ENCODE data around the gene NAP1L1.

Gene NAP1L1

GRCh38 chr12:76074701-76075336 lies 9.7 kb downstream of the NAP1L1 start:
- Mint-ChIP-seq H3K27me3 (no peaks in the 10 kb centered on the region), H3K4me1 (peaks cover 47% of the 10 kb centered on the region), H3K36me3 (peaks cover 45% of the 10 kb centered on the region), H3K4me3 (no peak overlapping the region), H3K9me3 (peaks cover 7% of the 10 kb centered on the region), H3K27ac (no peak overlapping the region)
- CTCF ChIA-PET = no interaction called here
- no peak for DNase-seq

DNA sequence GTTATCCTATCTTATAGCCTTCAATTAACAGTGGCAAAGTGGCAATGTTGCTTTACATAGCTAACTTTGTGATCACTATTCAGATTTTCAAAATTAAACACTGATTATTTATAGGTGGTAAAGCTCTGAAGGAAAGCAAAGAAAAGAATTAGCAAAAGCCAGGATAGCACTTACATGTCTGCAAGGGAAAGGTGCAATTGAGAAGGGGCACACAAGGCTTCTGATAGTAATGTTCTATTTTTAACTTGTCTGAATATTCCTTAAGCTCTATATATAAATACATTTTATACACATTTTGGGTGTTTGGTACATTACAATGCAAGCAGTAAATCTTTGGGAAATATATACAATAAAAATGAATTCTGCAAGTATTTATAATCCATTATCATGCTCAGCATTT lies 10.9 kb downstream of the NAP1L1 start:
- no peak for DNase-seq
- no peaks in the 10 kb centered on the region for H3K27me3 Mint-ChIP-seq
- peaks cover 43% of the 10 kb centered on the region for H3K4me1 Mint-ChIP-seq
- H3K9me3 Mint-ChIP-seq = peaks cover 2% of the 10 kb centered on the region
- H3K27ac Mint-ChIP-seq = no peak overlapping the region
- CTCF ChIA-PET = no interaction called here
- peaks cover 44% of the 10 kb centered on the region for H3K36me3 Mint-ChIP-seq
- no peak overlapping the region for H3K4me3 Mint-ChIP-seq

- Mint-ChIP-seq H3K27me3 (no peaks in the 10 kb centered on the region), H3K4me1 (peaks cover 40% of the 10 kb centered on the region), H3K36me3 (peaks cover 45% of the 10 kb centered on the region), H3K4me3 (no peak overlapping the region), H3K27ac (no peak overlapping the region), H3K9me3 (no peaks in the 10 kb centered on the region)
- DNase-seq = no peak
- CTCF ChIA-PET = no interaction called here
Observed at GRCh38 chr12:76072568-76072967, 11.9 kb downstream of the NAP1L1 start.

GRCh38 chr12:76069339-76069738 lies 15.1 kb downstream of the NAP1L1 start:
- Mint-ChIP-seq H3K4me1 (peaks cover 25% of the 10 kb centered on the region), H3K9me3 (peaks cover 14% of the 10 kb centered on the region)
- CTCF ChIA-PET = no interaction called here

GRCh38 chr12:76065917-76066316 lies 18.6 kb downstream of the NAP1L1 start:
- no peak overlapping the region for H3K27ac Mint-ChIP-seq
- DNase-seq = no peak
- H3K4me1 Mint-ChIP-seq = peaks cover 17% of the 10 kb centered on the region
- H3K4me3 Mint-ChIP-seq = no peak overlapping the region
- peaks cover 17% of the 10 kb centered on the region for H3K9me3 Mint-ChIP-seq
- peaks cover 74% of the 10 kb centered on the region for H3K36me3 Mint-ChIP-seq
- CTCF ChIA-PET = no interaction called here
- H3K27me3 Mint-ChIP-seq = no peaks in the 10 kb centered on the region

More at GRCh38 chr12:76069339-76069738, 15.1 kb downstream of the NAP1L1 start:
- Mint-ChIP-seq H3K27me3 (no peaks in the 10 kb centered on the region), H3K27ac (no peak overlapping the region), H3K4me3 (no peak overlapping the region), H3K36me3 (peaks cover 70% of the 10 kb centered on the region)
- no peak for DNase-seq

DNA sequence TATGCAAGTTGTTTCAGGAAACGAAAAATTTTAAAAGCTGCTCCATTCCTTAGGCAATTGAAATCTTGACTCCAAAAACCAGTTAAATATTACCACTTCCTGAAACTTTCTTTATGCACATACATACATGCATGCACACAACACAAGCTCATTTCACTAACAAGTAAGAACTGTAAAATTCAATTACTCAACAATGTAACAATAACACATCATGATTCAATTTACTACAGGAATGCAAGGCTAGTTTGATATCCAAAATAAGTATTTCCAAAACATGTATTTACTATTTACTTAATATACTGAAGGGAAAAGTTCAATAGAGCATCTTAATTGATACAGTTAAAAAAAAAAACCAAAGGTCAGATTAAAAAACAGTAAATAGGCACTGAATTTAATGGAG lies 19.6 kb downstream of the NAP1L1 start:
- Mint-ChIP-seq H3K4me1 (peaks cover 13% of the 10 kb centered on the region), H3K9me3 (peaks cover 17% of the 10 kb centered on the region), H3K27ac (no peak overlapping the region), H3K27me3 (no peaks in the 10 kb centered on the region), H3K36me3 (peaks cover 76% of the 10 kb centered on the region), H3K4me3 (no peak overlapping the region)
- no peak for DNase-seq
- CTCF ChIA-PET = no interaction called here

DNA sequence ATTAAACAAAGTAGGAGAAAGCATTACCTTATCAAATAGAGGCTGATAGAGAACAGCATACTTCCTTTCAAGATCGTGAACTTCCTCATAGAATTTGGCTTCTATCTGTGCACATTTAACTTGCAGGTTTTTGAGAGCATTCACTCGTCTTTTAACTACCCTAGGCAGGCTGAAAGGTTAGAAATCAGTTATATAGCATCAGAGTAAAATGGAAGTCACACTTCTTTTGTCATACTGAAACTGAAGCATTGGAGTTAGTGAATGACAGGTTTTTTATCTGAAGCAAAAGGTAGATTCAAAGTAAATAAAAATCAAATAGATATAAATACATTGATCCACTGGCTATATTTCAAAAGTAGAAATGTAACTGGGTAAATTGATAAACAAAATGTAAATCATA lies 24.4 kb downstream of the NAP1L1 start:
- H3K4me3 Mint-ChIP-seq = no peak overlapping the region
- DNase-seq = no peak
- peaks cover 66% of the 10 kb centered on the region for H3K36me3 Mint-ChIP-seq
- H3K27ac Mint-ChIP-seq = no peak overlapping the region
- H3K9me3 Mint-ChIP-seq = peaks cover 10% of the 10 kb centered on the region
- H3K4me1 Mint-ChIP-seq = peaks cover 5% of the 10 kb centered on the region
- no peaks in the 10 kb centered on the region for H3K27me3 Mint-ChIP-seq
- CTCF ChIA-PET = interaction anchor here (1.1 kb wide), 1 partner anchor 23 kb away, joined by 5 read pairs; no protein-coding TSS in a partner anchor

DNA sequence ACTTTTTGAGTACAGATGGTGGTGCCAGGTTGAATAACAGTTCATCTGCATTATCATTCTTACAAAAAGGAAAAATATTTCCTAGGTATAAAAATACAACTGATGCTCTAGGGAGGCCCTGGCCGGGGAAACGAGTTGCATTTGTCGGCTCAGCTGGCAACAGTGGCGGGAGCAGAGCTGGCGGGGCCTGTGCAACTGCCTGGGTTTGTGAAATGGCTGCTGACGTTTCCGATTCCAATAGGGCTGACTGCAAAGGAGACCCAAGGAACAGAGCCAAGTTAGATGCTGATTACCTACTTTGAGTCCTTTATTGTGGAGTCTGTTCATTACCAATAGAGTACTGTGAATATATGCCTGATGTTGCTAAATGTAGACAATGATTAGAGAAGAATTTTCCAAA lies 27.2 kb downstream of the NAP1L1 start:
- Mint-ChIP-seq H3K9me3 (no peaks in the 10 kb centered on the region), H3K4me1 (peaks cover under 1% of the 10 kb centered on the region), H3K27ac (no peak overlapping the region), H3K27me3 (no peaks in the 10 kb centered on the region), H3K4me3 (no peak overlapping the region), H3K36me3 (peaks cover 55% of the 10 kb centered on the region)
- DNase-seq = no peak
- CTCF ChIA-PET = no interaction called here

- CTCF ChIA-PET = interaction anchor here (0.8 kb wide), 1 partner anchor 23 kb away, joined by 3 read pairs; no protein-coding TSS in a partner anchor
- no peak overlapping the region for H3K4me3 Mint-ChIP-seq
- H3K36me3 Mint-ChIP-seq = peaks cover 52% of the 10 kb centered on the region
- no peaks in the 10 kb centered on the region for H3K9me3 Mint-ChIP-seq
- H3K27ac Mint-ChIP-seq = no peak overlapping the region
- no peaks in the 10 kb centered on the region for H3K27me3 Mint-ChIP-seq
- H3K4me1 Mint-ChIP-seq = no peaks in the 10 kb centered on the region
- no peak for DNase-seq
Observed at GRCh38 chr12:76055393-76055792, 29.1 kb downstream of the NAP1L1 start.

DNA sequence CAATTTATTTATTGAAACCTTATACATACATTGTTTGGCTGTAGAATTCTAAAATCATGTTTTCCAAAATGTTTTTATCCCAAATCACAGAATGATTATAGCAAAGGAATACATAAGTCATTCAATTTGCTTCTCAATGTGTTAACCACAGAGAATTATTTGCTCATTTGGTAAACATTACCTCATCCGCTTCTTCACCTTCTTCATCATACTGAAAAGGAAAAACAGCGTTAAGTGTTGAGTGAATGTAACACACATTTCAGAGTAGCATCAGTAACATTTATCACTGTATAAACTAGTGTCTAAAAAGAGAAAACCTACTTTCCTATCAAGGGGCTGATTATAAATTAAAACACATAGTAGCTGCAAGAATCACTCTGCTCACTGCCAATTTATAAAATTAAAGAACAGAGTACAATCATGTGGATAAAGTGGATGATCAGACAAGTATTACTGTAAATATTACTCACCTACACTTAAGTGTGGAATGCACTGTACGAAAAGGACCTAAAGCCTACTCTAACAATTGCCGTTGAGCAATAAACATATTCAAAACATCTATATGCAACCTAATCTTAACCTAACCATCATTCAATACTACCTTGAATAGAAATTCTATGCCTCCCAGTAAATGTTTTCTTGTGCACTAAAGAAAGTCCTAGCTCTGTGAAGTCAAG lies 34.8 kb downstream of the NAP1L1 start:
- Mint-ChIP-seq H3K9me3 (no peaks in the 10 kb centered on the region), H3K4me1 (no peaks in the 10 kb centered on the region), H3K4me3 (no peak overlapping the region), H3K36me3 (peaks cover 40% of the 10 kb centered on the region), H3K27ac (no peak overlapping the region), H3K27me3 (no peaks in the 10 kb centered on the region)
- CTCF ChIA-PET = no interaction called here
- no peak for DNase-seq

GRCh38 chr12:76047742-76048141 lies 36.7 kb downstream of the NAP1L1 start:
- DNase-seq = no peak
- Mint-ChIP-seq H3K4me1 (no peaks in the 10 kb centered on the region), H3K36me3 (peaks cover 41% of the 10 kb centered on the region), H3K9me3 (no peaks in the 10 kb centered on the region), H3K4me3 (no peak overlapping the region), H3K27me3 (no peaks in the 10 kb centered on the region), H3K27ac (no peak overlapping the region)
- CTCF ChIA-PET = interaction anchor here (1.1 to 2.8 kb wide), 2 partner anchors 11 to 563 kb away, joined by 3 to 8 read pairs; no protein-coding TSS in a partner anchor

- CTCF ChIA-PET = interaction anchor here (0.6 to 2.8 kb wide), 2 partner anchors 10 to 521 kb away, joined by 3 to 8 read pairs; no protein-coding TSS in a partner anchor
- Mint-ChIP-seq H3K4me1 (no peaks in the 10 kb centered on the region), H3K4me3 (no peak overlapping the region), H3K27ac (no peak overlapping the region), H3K9me3 (no peaks in the 10 kb centered on the region), H3K36me3 (peaks cover 34% of the 10 kb centered on the region), H3K27me3 (no peaks in the 10 kb centered on the region)
- DNase-seq = no peak
Observed at GRCh38 chr12:76047060-76047459, 37.4 kb downstream of the NAP1L1 start.

DNA sequence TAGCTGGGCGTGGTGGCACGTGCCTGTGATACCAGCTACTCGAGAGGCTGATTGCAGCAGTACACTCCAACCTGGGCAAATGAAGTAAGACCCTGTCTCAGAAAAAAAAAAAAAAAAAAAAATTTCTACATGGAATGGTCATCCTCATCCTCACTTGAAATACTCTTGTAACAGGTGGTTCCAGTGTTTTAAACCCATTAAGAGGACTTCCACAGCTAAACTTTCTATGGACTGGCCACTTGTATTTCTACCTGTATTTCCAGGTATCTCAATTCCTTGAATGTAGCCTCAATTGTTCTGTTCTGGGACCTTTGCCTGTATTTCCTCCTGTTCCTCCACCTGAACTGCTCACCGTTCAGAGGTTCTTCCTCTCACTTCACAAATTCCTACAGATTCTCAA lies 41.1 kb downstream of the NAP1L1 start:
- Mint-ChIP-seq H3K27me3 (no peaks in the 10 kb centered on the region), H3K9me3 (no peaks in the 10 kb centered on the region), H3K4me3 (no peak overlapping the region), H3K4me1 (no peaks in the 10 kb centered on the region), H3K27ac (no peak overlapping the region), H3K36me3 (peaks cover 17% of the 10 kb centered on the region)
- no peak for DNase-seq
- CTCF ChIA-PET = interaction anchor here (0.8 to 1.7 kb wide), 3 partner anchors 12 to 413 kb away, joined by 3 to 4 read pairs (median 3); partner anchors contain the start of genes BBS10 and PHLDA1

- no peak for DNase-seq
- CTCF ChIA-PET = no interaction called here
- Mint-ChIP-seq H3K4me1 (peaks cover 4% of the 10 kb centered on the region), H3K27ac (no peak overlapping the region), H3K9me3 (no peaks in the 10 kb centered on the region), H3K4me3 (no peak overlapping the region), H3K36me3 (peaks cover 15% of the 10 kb centered on the region), H3K27me3 (no peaks in the 10 kb centered on the region)
Observed at GRCh38 chr12:76042147-76042546, 42.3 kb downstream of the NAP1L1 start.

GRCh38 chr12:76041406-76041805 lies 43.1 kb downstream of the NAP1L1 start:
- DNase-seq = no peak
- CTCF ChIA-PET = interaction anchor here (1.0 to 1.1 kb wide), 2 partner anchors 10 to 22 kb away, joined by 3 to 6 read pairs; partner anchors contain the start of gene PHLDA1
- Mint-ChIP-seq H3K36me3 (peaks cover 9% of the 10 kb centered on the region), H3K4me1 (peaks cover 4% of the 10 kb centered on the region), H3K4me3 (no peak overlapping the region), H3K27me3 (no peaks in the 10 kb centered on the region), H3K27ac (no peak overlapping the region), H3K9me3 (no peaks in the 10 kb centered on the region)

Data from activated naive CD4-positive, alpha-beta T cell treated with anti-CD3 and anti-CD28 coated beads, Interleukin-2, amount 10 ng/mL, durations not matched to agents 7 days and 5 days (primary cell).